ENCODE measurements around the gene DLG2. TPM values are rescaled to one million over a fixed set of nuclear protein-coding genes. Genes with fewer than 3 reads are reported as not detected.

Gene DLG2
- total and polyA plus RNA-seq, 2 of the 4 experiments (the other 2 are of a cell fraction): 0.31 to 0.36 TPM

GRCh38 chr11:84193706-84194105 is 1433.4 kb downstream of the DLG2 start:
- Histone ChIP-seq H4K5ac (ENCODE audit: low read depth, low read length) (no peak overlapping the region), H2BK5ac (ENCODE audit: low read depth, low read length, poor library complexity, severe bottlenecking) (no peak overlapping the region), H4K91ac (ENCODE audit: insufficient read depth, low read depth, low read length) (no peak overlapping the region), H3K27ac (ENCODE audit: insufficient read depth, low read length) (no peak overlapping the region), H3K9me1 (ENCODE audit: insufficient read depth, low read length) (no peaks in the 10 kb centered on the region), H2BK20ac (ENCODE audit: low read depth, low read length) (no peak overlapping the region), H3K36me3 (ENCODE audit: control insufficient read depth, insufficient read depth, low read length) (no peaks in the 10 kb centered on the region), H3K56ac (ENCODE audit: extremely low read depth, insufficient read depth, low read length) (no peak overlapping the region), H2AK9ac (replicated peaks; ENCODE audit: low read depth, low read length, poor library complexity) (no peak overlapping the region), H3K27me3 (ENCODE audit: control insufficient read depth, insufficient read depth, low read length) (no peaks in the 10 kb centered on the region), H3K4me2 (ENCODE audit: low read depth, low read length) (no peak overlapping the region), H4K20me1 (ENCODE audit: insufficient read depth, low read length) (no peaks in the 10 kb centered on the region), H3K4ac (ENCODE audit: low read depth, low read length) (no peak overlapping the region), H3K79me1 (ENCODE audit: low read depth in 1 of 2, low read length in 2 of 2) (no peaks in the 10 kb centered on the region), H2BK120ac (ENCODE audit: low read depth, low read length) (no peak overlapping the region), H4K8ac (ENCODE audit: low read depth in 2 of 2, low read length in 2 of 2) (no peak overlapping the region), H3K4me3 (ENCODE audit: insufficient read depth, low read depth, low read length) (no peak overlapping the region), H3K14ac (replicated peaks; ENCODE audit: low read depth, low read length) (no peak overlapping the region), H3K23ac (ENCODE audit: low read depth, low read length) (no peak overlapping the region), H3K4me1 (ENCODE audit: control insufficient read depth, insufficient read depth, low read length) (no peaks in the 10 kb centered on the region), H2AFZ (replicated peaks; ENCODE audit: low read length, poor library complexity) (no peak overlapping the region), H3K9ac (ENCODE audit: low read depth, low read length) (no peak overlapping the region), H2BK15ac (ENCODE audit: low read depth, low read length) (no peak overlapping the region), H3K9me3 (ENCODE audit: control insufficient read depth, insufficient read depth, low read length) (0 out of 2 replicates have a peak, but pooled peaks cover 2% of the 10 kb centered on the region), H2AK5ac (ENCODE audit: low read depth, low read length) (no peak overlapping the region), H3K18ac (ENCODE audit: low read depth, low read length) (no peak overlapping the region)
- ChIA-PET CTCF (no interaction called here), POLR2A (ENCODE audit: unreplicated experiment) (no interaction called here)
- intact Hi-C loops (cut with micrococcal nuclease) (no loop called here), in situ Hi-C loops (cut with MboI; ENCODE audit: low sequenced_read_pairs) (no loop called here), dilution Hi-C loops (cut with HindIII; ENCODE audit: low sequenced_read_pairs, unreplicated experiment) (no loop called here)
- DNase-seq: no peak
- no CpG with 5 or more reads among the region's 2 CpGs for WGBS, 2 experiments (ENCODE audit: extremely low coverage in 2 of 2, insufficient read length in 1 of 2)
- TF ChIP-seq SMC3 (IDR thresholded peaks at IDR 0.05; ENCODE audit: low read depth, low read length) (no peak), ELK1 (IDR thresholded peaks at IDR 0.05; ENCODE audit: borderline replicate concordance, low read depth, low read length) (no peak), FOS (IDR thresholded peaks at IDR 0.05; ENCODE audit: low read depth, low read length) (no peak), MAFK (IDR thresholded peaks at IDR 0.05; ENCODE audit: low read depth, low read length) (no peak), RCOR1 (IDR thresholded peaks at IDR 0.05; ENCODE audit: insufficient replicate concordance, low read length) (no peak), USF2 (IDR thresholded peaks at IDR 0.05; ENCODE audit: low read depth, low read length) (no peak), BHLHE40 (IDR thresholded peaks at IDR 0.05; ENCODE audit: low read depth, low read length) (no peak), RFX5 (IDR thresholded peaks at IDR 0.05; ENCODE audit: low read depth, low read length) (no peak)
- BruUV-seq (replicated peaks): no TSS peak
- ATAC-seq (ENCODE audit: low read depth): no peak

All from IMR-90 (cell line).